Smooth muscle cell (in vitro differentiated cells): Measurements from ENCODE around the gene BDKRB1. TPM values are rescaled to one million over a fixed set of nuclear protein-coding genes. Genes with fewer than 3 reads are reported as not detected.

ENCODE experiments used
- DNase-seq: peaks from one replicate; lab custom pipeline; 2025; ENCODE audit not compliant: unreplicated experiment; lab: John Stamatoyannopoulos, UW
- H2AFZ ChIP-seq: fragments of 200-600 bp; sonication (generic); 2 replicates; pipeline ENCODE4 v1.6.0; 2016; ENCODE audit warnings: antibody characterized with exemption, low read depth, mild to moderate bottlenecking
- H3F3A ChIP-seq: fragments of 200-600 bp; sonication (generic); 2 replicates; pipeline ENCODE4 v1.6.0; 2017; ENCODE audit warnings: antibody characterized with exemption, low read depth
- H3K27ac ChIP-seq: fragments of 200-600 bp; sonication (generic); 2 replicates; pipeline ENCODE4 v1.5.1; 2016; ENCODE audit warnings: low read depth, mild to moderate bottlenecking
- H3K27me3 ChIP-seq: fragments of 200-600 bp; sonication (generic); 2 replicates; pipeline ENCODE4 v1.6.1; 2016; ENCODE audit warnings: low read depth, mild to moderate bottlenecking
- H3K36me3 ChIP-seq: fragments of 200-600 bp; sonication (generic); 2 replicates; pipeline ENCODE4 v1.5.1; 2016; ENCODE audit warnings: low read depth
- H3K4me1 ChIP-seq: fragments of 200-600 bp; sonication (generic); 2 replicates; pipeline ENCODE4 v1.5.1; 2016; ENCODE audit warnings: low read depth
- H3K4me2 ChIP-seq: fragments of 200-600 bp; sonication (generic); 2 replicates; pipeline ENCODE4 v1.6.0; 2016; ENCODE audit warnings: mild to moderate bottlenecking
- H3K4me3 ChIP-seq: fragments of 200-600 bp; sonication (generic); 2 replicates; pipeline ENCODE4 v1.5.1; 2016; ENCODE audit warnings: mild to moderate bottlenecking
- H3K79me2 ChIP-seq: fragments of 200-600 bp; sonication (generic); 2 replicates; pipeline ENCODE4 v1.6.0; 2016; ENCODE audit warnings: low read depth, mild to moderate bottlenecking
- H3K9ac ChIP-seq: fragments of 200-600 bp; sonication (generic); 2 replicates; pipeline ENCODE4 v1.6.0; 2016; ENCODE audit warnings: low read depth
- H3K9me3 ChIP-seq: fragments of 200-600 bp; sonication (generic); replicated peaks from 2 replicates; pipeline ENCODE4 v1.5.1; 2016; ENCODE audit warnings: low read depth
- H4K20me1 ChIP-seq: fragments of 200-600 bp; sonication (generic); 2 replicates; pipeline ENCODE4 v1.6.0; 2016; ENCODE audit warnings: low read depth
- WGBS: methylation state at CpG from one replicate; pipeline ENCODE4 v1.1.7; 2016; ENCODE audit warnings: low lambda C conversion rate; 5-methylcytosine and 5-hydroxymethylcytosine counted together
- polyA plus RNA-seq: library from polyadenylated mRNA; unstranded; fragments of >200 nt; fragmentation: Nextera tagmentation; extraction: Ambion mirVana; gene quantifications from 2 replicates; pipeline ENCODE4 v1.2.1, GENCODE V29; 2016
- total RNA-seq: library from RNA; depleted of rRNA; stranded (reverse); fragments of >200 nt; gene quantifications from 2 replicates; pipeline ENCODE4 v1.2.3, GENCODE V29; 2014
- TF ChIP-seq, protein P1 (sequence below): fragments of 200-600 bp; sonication (generic); IDR thresholded peaks from 2 replicates; pipeline ENCODE4 v1.5.1; 2017; ENCODE audit warnings: borderline replicate concordance, mild to moderate bottlenecking, antibody characterized with exemption; ENCODE audit not compliant: insufficient read depth, poor library complexity, severe bottlenecking

Gene BDKRB1
- total and polyA plus RNA-seq, 2 experiments from 2014 or later = 28.2 to 29.3 TPM

- TF ChIP-seq, protein P1, sequence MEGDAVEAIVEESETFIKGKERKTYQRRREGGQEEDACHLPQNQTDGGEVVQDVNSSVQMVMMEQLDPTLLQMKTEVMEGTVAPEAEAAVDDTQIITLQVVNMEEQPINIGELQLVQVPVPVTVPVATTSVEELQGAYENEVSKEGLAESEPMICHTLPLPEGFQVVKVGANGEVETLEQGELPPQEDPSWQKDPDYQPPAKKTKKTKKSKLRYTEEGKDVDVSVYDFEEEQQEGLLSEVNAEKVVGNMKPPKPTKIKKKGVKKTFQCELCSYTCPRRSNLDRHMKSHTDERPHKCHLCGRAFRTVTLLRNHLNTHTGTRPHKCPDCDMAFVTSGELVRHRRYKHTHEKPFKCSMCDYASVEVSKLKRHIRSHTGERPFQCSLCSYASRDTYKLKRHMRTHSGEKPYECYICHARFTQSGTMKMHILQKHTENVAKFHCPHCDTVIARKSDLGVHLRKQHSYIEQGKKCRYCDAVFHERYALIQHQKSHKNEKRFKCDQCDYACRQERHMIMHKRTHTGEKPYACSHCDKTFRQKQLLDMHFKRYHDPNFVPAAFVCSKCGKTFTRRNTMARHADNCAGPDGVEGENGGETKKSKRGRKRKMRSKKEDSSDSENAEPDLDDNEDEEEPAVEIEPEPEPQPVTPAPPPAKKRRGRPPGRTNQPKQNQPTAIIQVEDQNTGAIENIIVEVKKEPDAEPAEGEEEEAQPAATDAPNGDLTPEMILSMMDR = no peak
- peaks cover 22% of the 10 kb centered on the region for H3K79me2 ChIP-seq
- peaks cover 28% of the 10 kb centered on the region for H3F3A ChIP-seq
- H4K20me1 ChIP-seq = no peaks in the 10 kb centered on the region
- 70% methylated on average over 11 of the region's 11 CpGs for WGBS
- H3K27me3 ChIP-seq = no peaks in the 10 kb centered on the region
- H2AFZ ChIP-seq = no peak overlapping the region
- no peaks in the 10 kb centered on the region for H3K36me3 ChIP-seq
- H3K9me3 ChIP-seq = no peaks in the 10 kb centered on the region
- H3K4me3 ChIP-seq = no peak overlapping the region
- H3K27ac ChIP-seq = peak overlapping the region; percentile 98
- H3K9ac ChIP-seq = peak overlapping the region; percentile 67
- DNase-seq = no peak
- H3K4me2 ChIP-seq = peak overlapping the region; percentile 68
- peaks cover 21% of the 10 kb centered on the region for H3K4me1 ChIP-seq
These were observed 1.3 kb upstream of the BDKRB1 start for GRCh38 chr14:96254687-96255086.

GRCh38 chr14:96256407-96256806, 397 bp downstream of the BDKRB1 start:
- 55% methylated on average over 4 of the region's 4 CpGs for WGBS
- Histone ChIP-seq H3K79me2 (peaks cover 22% of the 10 kb centered on the region), H3K27ac (peak overlapping the region; percentile 98), H3K27me3 (no peaks in the 10 kb centered on the region), H3F3A (peaks cover 35% of the 10 kb centered on the region), H4K20me1 (no peaks in the 10 kb centered on the region), H3K9ac (peak overlapping the region; percentile 88), H3K4me3 (peak overlapping the region; percentile 41), H3K4me2 (peak overlapping the region; percentile 84), H3K36me3 (no peaks in the 10 kb centered on the region), H3K9me3 (no peaks in the 10 kb centered on the region), H2AFZ (no peak overlapping the region), H3K4me1 (peaks cover 24% of the 10 kb centered on the region)
- DNase-seq = no peak
- TF ChIP-seq, protein P1 = no peak

- H3K4me3 ChIP-seq = peak overlapping the region; percentile 41
- peaks cover 22% of the 10 kb centered on the region for H3K79me2 ChIP-seq
- H3K27ac ChIP-seq = peak overlapping the region; percentile 98
- TF ChIP-seq, protein P1 = no peak
- no peaks in the 10 kb centered on the region for H3K27me3 ChIP-seq
- peak overlapping the region; percentile 88 for H3K9ac ChIP-seq
- no peaks in the 10 kb centered on the region for H4K20me1 ChIP-seq
- H3K36me3 ChIP-seq = no peaks in the 10 kb centered on the region
- no peak overlapping the region for H2AFZ ChIP-seq
- peak overlapping the region; percentile 84 for H3K4me2 ChIP-seq
- H3K9me3 ChIP-seq = no peaks in the 10 kb centered on the region
- peaks cover 35% of the 10 kb centered on the region for H3F3A ChIP-seq
- WGBS = 79% methylated on average over 8 of the region's 8 CpGs
- no peak for DNase-seq
- H3K4me1 ChIP-seq = peaks cover 24% of the 10 kb centered on the region
These were observed 1.0 kb downstream of the BDKRB1 start for GRCh38 chr14:96257056-96257455.

DNA sequence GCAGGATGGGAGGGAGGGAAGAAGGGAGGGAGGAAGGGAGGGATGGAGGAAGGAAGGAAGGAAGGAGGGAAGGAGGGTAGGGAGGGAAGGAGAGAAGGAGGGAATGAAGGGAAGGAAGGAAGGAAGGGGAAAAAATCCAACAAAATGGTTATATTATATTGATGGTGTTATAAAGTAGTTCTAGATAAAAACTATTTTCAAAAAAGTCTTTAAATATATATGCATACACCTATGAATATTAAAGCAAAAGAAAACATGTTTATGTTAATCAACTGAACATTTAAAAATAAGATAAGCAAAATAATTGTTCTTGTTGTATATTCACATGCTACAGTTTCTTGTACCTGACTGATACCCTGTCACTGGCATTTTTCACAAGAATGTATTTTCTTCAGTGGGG, 1.9 kb downstream of the BDKRB1 start:
- DNase-seq = no peak
- H3K27me3 ChIP-seq = no peaks in the 10 kb centered on the region
- H4K20me1 ChIP-seq = no peaks in the 10 kb centered on the region
- H2AFZ ChIP-seq = no peak overlapping the region
- H3K27ac ChIP-seq = no peak overlapping the region
- peaks cover 35% of the 10 kb centered on the region for H3F3A ChIP-seq
- H3K4me2 ChIP-seq = peak overlapping the region; percentile 84
- H3K4me3 ChIP-seq = peak overlapping the region; percentile 41
- peaks cover 22% of the 10 kb centered on the region for H3K79me2 ChIP-seq
- TF ChIP-seq, protein P1 = no peak
- H3K9me3 ChIP-seq = no peaks in the 10 kb centered on the region
- no peaks in the 10 kb centered on the region for H3K36me3 ChIP-seq
- H3K4me1 ChIP-seq = peaks cover 24% of the 10 kb centered on the region
- H3K9ac ChIP-seq = no peak overlapping the region
